Measurements from ENCODE around the gene CHRNE.

Gene CHRNE

DNA sequence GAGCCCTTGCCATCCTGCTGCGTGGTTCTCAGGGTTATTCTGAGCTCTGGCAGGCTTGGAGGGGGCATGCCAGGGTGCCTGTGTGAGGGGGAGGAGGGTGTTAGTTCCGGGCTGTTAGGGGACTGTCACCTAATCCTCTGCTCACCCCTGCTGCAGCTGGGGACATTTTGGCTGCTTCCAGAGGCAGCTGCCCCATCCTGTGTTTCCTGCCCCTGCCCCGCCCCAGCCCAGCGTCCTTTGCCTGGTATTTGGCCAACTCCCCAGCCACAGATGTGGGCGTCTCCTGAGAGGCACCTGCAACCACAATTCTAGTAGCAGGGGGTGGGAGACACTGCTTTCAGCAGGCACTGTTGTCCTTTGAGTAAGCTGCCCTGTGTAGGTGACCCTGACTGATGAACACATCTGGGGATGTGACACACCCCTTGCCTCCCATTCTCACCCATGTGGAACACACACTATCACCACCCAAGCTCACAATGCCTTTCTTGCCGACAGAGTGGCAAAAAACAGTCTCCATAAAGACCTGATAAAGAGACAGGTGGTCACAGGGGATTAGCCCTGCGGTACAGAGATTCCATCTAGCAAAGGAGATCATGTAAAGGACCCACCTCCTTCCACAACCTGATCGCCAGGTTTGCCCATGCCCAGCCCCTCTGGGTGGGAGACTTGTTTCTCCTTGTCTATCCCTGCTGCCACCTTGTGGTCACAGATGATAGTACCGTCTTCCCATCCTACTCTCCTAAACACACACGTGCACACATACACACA lies at the start of gene CHRNE:
Gene CHRNE, minus strand, starts transcription at position 48 of the 768 bp plus-strand sequence. Its CDS starts 35 bp downstream, at position 13.
- peak; percentile 85 for DNase-seq (ENCODE audit: low spot score)

DNA sequence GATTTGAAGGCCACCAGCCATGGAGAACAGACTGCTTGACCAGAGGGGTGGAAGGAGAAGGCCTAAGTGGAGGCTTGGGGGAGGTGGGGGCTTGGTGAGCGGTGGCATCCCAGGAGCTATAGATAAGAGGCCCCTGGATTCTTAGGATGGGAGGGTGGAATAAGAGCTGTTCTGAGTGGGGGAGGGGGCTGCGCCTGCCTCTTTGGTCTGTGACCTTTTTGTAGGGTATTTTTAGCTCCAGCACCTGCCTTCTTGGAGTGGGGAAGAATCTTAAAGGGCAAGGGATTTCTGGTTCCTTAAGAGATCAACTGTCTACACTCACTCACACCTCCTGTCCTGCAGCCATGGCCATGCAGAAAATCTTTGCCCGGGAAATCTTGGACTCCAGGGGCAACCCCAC lies 48.6 kb upstream of the CHRNE start:
- no peak for DNase-seq (ENCODE audit: low spot score)

- DNase-seq (ENCODE audit: low spot score) = no peak
Measured at GRCh38 chr17:4950746-4951204, 47.9 kb upstream of the CHRNE start, which contains the start of gene ENO3. ENO3 (plus strand) TSS chr17:4951119; CDS start chr17:4951830, 711 bp downstream.

- DNase-seq (ENCODE audit: low spot score) = no peak
Measured at GRCh38 chr17:4950075-4950745, 47.3 kb upstream of the CHRNE start.

DNA sequence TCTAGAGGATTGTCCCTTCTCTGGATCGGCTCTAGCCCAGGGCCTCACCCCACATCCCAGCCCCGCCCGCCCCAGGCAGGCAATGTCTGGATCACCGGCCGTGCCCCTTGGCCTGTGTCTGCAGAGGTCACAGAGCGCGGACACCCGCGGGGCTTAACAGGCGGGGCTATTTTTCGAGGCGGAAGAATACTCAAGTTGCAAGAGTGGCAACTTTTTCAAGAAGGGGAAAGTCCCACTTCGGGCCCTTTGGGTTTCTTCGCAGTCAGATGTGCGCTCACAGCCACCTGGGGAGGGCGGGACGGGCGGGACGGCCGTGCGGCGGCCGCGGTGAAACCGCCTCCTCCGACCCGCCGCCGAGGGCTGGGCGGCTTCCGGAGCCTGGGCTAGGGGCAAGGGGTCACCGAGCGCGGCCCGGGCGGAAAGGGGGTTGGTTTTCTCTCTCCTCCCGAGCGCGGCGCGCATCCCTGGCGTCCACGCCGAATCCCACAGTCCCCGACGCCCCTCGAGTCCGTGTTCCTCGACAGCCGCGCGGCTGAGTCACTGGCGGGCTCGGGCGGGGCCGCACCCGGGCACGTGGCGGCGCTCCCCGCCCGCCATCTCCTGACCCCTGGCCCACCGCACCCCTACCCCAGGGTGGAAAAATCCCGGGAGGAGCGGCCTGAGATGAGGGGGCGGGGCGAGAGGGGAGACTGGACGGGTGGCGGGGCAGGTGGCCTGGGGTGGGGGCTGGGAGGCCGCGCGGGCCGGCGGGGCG lies 46.6 kb upstream of the CHRNE start:
- peak; percentile 53 for DNase-seq (ENCODE audit: low spot score)

GRCh38 chr17:4948931-4949320 lies 46.0 kb upstream of the CHRNE start:
- peak; percentile 84 for DNase-seq (ENCODE audit: low spot score)

GRCh38 chr17:4948166-4948930 lies 45.5 kb upstream of the CHRNE start, which contains the start of gene PFN1:
PFN1 (minus strand) TSS chr17:4948530; CDS start chr17:4948394, 136 bp downstream.
- DNase-seq (ENCODE audit: low spot score) = peak; percentile 86

- DNase-seq (ENCODE audit: low spot score) = no peak
Measured at GRCh38 chr17:4947411-4948165, 44.7 kb upstream of the CHRNE start.

GRCh38 chr17:4947010-4947410 lies 44.1 kb upstream of the CHRNE start:
- no peak for DNase-seq (ENCODE audit: low spot score)

DNA sequence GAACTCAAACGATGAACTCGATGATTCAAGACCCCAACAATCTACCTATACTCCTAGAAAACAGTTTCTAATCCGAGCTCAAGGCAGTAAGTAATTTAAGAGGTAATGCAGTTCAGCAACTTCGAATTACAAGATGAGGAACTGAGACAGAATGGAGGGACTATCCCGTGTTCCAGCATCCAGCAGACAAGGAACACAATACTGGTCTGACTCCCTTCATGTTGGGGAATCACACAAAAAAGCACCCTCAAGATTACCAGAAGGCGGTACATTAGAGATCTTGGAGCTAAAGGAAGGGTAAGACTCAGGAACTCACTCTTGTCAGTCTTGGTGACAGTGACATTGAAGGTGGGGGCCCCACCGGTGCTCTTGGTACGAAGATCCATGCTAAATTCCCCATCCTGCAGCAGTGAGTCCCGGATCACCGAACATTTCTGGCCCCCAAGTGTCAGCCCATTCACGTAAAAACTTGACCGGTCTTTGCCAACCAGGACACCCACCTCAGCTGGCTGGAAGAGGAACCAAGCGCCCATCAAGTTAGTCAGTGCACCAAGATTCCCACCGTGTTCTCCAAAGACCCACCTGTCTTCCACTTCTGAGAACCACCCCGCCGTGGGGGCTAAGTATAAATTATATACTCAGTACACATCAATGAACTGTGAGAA lies 43.5 kb upstream of the CHRNE start:
- no peak for DNase-seq (ENCODE audit: low spot score)

- DNase-seq (ENCODE audit: low spot score) = no peak
Measured at GRCh38 chr17:4945944-4946280, 43.0 kb upstream of the CHRNE start.

- peak; percentile 36 for DNase-seq (ENCODE audit: low spot score)
Measured at GRCh38 chr17:4945176-4945943, 42.5 kb upstream of the CHRNE start.

- DNase-seq (ENCODE audit: low spot score) = no peak
Measured at GRCh38 chr17:4944554-4945175, 41.8 kb upstream of the CHRNE start.

DNA sequence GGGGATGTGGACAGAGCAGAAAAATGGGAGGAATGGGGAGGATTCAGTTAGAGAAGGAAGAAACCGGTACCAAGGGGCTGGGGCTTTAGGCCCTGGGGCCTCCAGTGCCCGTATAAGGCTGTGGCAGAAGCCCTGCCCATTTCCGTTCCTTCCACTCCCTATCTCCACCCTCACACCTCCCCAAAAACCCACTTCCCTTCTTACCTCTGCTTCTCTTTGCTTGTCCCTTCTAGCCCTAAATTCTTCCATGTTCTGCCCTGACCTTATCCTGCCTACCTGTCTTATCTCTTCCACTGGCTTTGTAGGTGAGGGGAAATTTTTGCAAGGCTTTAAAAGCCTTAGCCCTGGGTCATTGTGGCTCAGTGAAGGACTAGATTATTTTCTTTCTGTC lies 41.3 kb upstream of the CHRNE start:
- no peak for DNase-seq (ENCODE audit: low spot score)

DNA sequence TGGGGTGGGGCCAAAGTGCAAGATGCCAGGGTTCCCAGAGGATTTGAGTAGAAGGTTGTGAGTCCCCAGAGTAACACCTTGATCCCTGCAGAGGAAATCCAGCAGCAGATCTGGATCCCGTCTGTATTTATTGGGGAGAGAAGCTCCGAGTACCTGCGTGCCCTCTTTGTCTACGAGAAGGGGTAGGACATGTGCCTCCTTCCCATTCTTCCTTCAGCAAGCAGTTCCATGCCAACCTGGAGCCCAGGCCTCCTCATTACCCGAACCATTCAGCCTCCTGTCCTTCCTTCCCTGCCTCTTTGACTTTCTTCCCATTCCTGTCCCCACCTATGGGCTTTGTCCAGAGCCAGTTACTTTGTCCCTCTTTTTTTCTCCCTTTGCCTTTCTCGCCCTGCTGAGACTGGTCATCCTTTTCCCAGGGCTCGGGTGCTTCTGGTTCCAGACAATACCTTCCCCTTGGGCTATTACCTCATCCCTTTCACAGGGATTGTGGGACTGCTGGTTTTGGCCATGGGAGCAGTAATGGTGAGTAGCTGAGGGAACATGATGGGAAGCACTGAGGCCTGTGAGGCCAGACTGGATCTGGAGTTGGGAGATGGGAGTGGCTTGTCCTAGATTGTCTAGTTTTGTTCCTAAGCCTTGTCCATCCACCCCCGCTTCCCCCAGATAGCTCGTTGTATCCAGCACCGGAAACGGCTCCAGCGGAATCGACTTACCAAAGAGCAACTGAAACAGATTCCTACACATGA lies 40.0 kb upstream of the CHRNE start:
- no peak for DNase-seq (ENCODE audit: low spot score)

- DNase-seq (ENCODE audit: low spot score) = no peak
Measured at GRCh38 chr17:4941319-4941610, 38.4 kb upstream of the CHRNE start.

DNA sequence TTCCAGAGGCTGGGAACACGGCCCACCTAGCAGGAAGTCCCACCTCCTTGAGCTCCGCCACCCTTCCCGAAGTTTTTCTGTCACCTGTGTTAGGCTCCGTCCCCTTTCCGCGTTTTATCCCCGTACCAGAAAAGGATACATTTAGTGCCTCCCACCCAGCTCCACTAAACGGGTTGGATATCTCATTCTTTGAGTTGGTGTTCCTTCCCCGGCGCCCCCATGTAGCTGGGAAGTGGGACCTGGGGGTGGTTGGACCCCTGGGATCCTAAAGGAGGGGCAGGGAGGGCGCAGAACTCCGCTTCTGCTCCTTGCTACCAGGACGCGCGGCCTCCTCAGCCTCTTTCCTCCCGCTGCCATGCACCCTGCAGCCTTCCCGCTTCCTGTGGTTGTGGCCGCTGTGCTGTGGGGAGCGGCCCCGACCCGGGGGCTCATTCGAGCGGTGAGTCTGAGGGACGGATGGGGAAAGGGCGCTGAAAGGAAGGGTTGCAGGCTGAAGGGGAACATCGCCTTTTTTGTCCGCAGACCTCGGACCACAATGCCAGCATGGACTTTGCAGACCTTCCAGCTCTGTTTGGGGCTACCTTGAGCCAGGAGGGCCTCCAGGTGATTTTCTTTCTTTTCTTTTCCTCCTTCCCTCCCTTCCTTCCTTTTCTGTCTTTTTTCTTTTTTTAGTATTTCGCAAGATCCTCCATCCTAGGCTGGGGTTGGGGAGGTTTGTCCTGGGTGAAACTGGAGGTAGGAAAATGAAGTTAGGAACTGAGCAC lies 37.8 kb upstream of the CHRNE start:
- no peak for DNase-seq (ENCODE audit: low spot score)
